Measurements from ENCODE around the gene L3HYPDH.

DNA sequence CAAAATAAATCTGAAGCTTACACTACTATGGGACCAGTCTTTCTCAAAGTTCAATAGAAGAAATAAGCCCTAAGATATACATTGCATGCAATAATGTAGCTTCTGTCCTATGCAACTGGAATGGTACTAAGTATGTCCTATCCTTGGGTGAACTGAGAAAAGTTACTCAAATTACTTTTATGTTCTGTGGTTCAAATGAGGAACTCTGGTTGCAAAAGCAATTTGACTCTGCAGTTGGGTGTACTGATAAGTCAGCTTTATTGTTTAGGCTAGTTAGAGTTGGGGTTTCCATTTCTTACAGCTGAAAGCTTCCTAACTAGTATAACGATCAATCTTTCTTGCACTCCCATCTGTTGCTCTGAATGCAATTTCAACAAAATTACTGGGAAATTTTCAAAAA lies 48.2 kb downstream of the L3HYPDH start:
- TF ChIP-seq GABPA (IDR thresholded peaks at IDR 0.05; ENCODE audit: low read depth) (no peak), POLR2AphosphoS5 (IDR thresholded peaks at IDR 0.05; ENCODE audit: low read depth) (no peak), SPI1 (IDR thresholded peaks at IDR 0.05; ENCODE audit: borderline replicate concordance, low read depth) (peak; percentile 91)
- TF ChIP-seq, protein P1, sequence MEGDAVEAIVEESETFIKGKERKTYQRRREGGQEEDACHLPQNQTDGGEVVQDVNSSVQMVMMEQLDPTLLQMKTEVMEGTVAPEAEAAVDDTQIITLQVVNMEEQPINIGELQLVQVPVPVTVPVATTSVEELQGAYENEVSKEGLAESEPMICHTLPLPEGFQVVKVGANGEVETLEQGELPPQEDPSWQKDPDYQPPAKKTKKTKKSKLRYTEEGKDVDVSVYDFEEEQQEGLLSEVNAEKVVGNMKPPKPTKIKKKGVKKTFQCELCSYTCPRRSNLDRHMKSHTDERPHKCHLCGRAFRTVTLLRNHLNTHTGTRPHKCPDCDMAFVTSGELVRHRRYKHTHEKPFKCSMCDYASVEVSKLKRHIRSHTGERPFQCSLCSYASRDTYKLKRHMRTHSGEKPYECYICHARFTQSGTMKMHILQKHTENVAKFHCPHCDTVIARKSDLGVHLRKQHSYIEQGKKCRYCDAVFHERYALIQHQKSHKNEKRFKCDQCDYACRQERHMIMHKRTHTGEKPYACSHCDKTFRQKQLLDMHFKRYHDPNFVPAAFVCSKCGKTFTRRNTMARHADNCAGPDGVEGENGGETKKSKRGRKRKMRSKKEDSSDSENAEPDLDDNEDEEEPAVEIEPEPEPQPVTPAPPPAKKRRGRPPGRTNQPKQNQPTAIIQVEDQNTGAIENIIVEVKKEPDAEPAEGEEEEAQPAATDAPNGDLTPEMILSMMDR (IDR thresholded peaks at IDR 0.05; ENCODE audit: insufficient read depth, low read length): no peak
- TF ChIP-seq, protein P2, sequence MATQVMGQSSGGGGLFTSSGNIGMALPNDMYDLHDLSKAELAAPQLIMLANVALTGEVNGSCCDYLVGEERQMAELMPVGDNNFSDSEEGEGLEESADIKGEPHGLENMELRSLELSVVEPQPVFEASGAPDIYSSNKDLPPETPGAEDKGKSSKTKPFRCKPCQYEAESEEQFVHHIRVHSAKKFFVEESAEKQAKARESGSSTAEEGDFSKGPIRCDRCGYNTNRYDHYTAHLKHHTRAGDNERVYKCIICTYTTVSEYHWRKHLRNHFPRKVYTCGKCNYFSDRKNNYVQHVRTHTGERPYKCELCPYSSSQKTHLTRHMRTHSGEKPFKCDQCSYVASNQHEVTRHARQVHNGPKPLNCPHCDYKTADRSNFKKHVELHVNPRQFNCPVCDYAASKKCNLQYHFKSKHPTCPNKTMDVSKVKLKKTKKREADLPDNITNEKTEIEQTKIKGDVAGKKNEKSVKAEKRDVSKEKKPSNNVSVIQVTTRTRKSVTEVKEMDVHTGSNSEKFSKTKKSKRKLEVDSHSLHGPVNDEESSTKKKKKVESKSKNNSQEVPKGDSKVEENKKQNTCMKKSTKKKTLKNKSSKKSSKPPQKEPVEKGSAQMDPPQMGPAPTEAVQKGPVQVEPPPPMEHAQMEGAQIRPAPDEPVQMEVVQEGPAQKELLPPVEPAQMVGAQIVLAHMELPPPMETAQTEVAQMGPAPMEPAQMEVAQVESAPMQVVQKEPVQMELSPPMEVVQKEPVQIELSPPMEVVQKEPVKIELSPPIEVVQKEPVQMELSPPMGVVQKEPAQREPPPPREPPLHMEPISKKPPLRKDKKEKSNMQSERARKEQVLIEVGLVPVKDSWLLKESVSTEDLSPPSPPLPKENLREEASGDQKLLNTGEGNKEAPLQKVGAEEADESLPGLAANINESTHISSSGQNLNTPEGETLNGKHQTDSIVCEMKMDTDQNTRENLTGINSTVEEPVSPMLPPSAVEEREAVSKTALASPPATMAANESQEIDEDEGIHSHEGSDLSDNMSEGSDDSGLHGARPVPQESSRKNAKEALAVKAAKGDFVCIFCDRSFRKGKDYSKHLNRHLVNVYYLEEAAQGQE (IDR thresholded peaks at IDR 0.05; ENCODE audit: insufficient replicate concordance, low read depth): no peak

All from HL-60 (cell line).